Activated naive CD8-positive, alpha-beta T cell (primary cell): Measurements from ENCODE around the gene NHLRC2.

Experiments
- H3K27ac Mint-ChIP-seq: one replicate; pipeline ENCODE4 v1.8.0; 2021; ENCODE audit warnings: mixed read lengths
- H3K27me3 Mint-ChIP-seq: one replicate; pipeline ENCODE4 v1.8.0; 2021; ENCODE audit warnings: mixed read lengths
- H3K36me3 Mint-ChIP-seq: one replicate; pipeline ENCODE4 v1.8.0; 2021; ENCODE audit warnings: mixed read lengths
- H3K4me1 Mint-ChIP-seq: one replicate; pipeline ENCODE4 v1.8.0; 2021; ENCODE audit warnings: low read depth, mixed read lengths
- H3K4me3 Mint-ChIP-seq: one replicate; pipeline ENCODE4 v1.8.0; 2021; ENCODE audit warnings: mild to moderate bottlenecking, mixed read lengths
- H3K9me3 Mint-ChIP-seq: one replicate; pipeline ENCODE4 v1.8.0; 2021; ENCODE audit warnings: low read depth, mixed read lengths

The NHLRC2 gene

GRCh38 chr10:113879691-113880090 is 25.2 kb downstream of the NHLRC2 start:
- Mint-ChIP-seq H3K4me1 (peaks cover 13% of the 10 kb centered on the region), H3K9me3 (no peaks in the 10 kb centered on the region), H3K27me3 (no peaks in the 10 kb centered on the region), H3K4me3 (no peak overlapping the region), H3K36me3 (peaks cover 26% of the 10 kb centered on the region), H3K27ac (no peak overlapping the region)

DNA sequence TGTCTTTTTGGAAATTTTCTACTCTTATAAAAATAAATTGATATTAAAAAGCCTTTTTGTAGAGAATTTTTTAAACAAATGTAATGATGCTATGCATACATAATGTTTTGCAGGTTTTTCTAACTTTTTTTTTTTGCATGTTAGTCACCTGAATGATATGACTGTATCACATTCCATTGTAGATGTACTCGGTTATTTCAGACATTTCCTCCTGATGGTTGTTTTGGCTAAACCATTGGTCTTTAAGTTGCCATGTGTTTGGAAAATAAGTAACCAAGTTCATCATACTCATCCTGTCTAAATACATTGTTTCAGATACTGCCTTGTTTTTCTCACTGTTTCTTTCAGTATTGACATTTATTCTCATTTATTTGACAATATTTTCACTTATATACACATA is 25.8 kb downstream of the NHLRC2 start:
- no peak overlapping the region for H3K27ac Mint-ChIP-seq
- peaks cover 9% of the 10 kb centered on the region for H3K4me1 Mint-ChIP-seq
- H3K27me3 Mint-ChIP-seq = no peaks in the 10 kb centered on the region
- H3K9me3 Mint-ChIP-seq = no peaks in the 10 kb centered on the region
- no peak overlapping the region for H3K4me3 Mint-ChIP-seq
- H3K36me3 Mint-ChIP-seq = peaks cover 26% of the 10 kb centered on the region

DNA sequence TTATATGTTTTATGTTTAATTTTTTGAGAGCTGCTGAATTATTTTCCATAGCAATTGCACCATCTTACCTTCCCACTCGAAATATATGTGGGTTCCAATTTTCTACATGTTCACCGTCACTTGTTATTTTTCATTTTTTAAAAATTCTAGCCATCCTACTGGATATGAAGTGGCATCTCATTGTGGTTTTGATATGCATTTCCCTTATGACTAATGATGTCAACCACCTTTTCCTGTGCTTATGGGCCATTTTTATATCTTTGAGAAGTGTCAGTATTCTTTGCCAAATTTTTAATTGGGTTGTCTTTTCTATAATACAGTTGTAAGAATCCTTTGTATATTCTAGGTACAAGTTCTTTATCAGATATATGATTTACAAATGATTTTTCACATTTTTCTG is 27.8 kb downstream of the NHLRC2 start:
- Mint-ChIP-seq H3K36me3 (peaks cover 36% of the 10 kb centered on the region), H3K9me3 (no peaks in the 10 kb centered on the region), H3K27ac (no peak overlapping the region), H3K4me3 (no peak overlapping the region), H3K27me3 (no peaks in the 10 kb centered on the region), H3K4me1 (peaks cover 9% of the 10 kb centered on the region)

DNA sequence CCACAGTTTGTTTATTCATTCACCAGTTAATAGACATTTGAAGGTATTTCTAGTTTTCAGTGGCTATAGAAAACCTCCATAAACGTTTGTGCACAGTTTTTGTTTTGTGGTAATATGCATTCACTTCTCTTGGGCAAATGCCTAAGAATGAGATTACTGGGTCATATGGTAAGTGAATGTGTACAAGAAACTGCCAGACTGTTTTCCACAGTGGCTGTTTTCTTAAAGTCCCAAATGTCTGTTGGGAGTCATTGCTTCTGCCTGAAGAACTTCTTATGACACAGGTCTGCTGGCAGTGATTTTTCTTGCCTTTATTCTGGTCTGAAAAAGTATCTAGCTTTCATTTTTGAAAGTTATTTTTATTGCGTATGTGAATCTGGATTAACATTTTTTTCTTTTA is 35.5 kb downstream of the NHLRC2 start:
- Mint-ChIP-seq H3K27me3 (no peaks in the 10 kb centered on the region), H3K4me1 (no peaks in the 10 kb centered on the region), H3K36me3 (peaks cover 27% of the 10 kb centered on the region), H3K27ac (no peak overlapping the region), H3K9me3 (no peaks in the 10 kb centered on the region), H3K4me3 (no peak overlapping the region)

- H3K36me3 Mint-ChIP-seq = peaks cover 26% of the 10 kb centered on the region
- H3K27me3 Mint-ChIP-seq = no peaks in the 10 kb centered on the region
- H3K27ac Mint-ChIP-seq = no peak overlapping the region
- no peak overlapping the region for H3K4me3 Mint-ChIP-seq
- H3K9me3 Mint-ChIP-seq = no peaks in the 10 kb centered on the region
- no peaks in the 10 kb centered on the region for H3K4me1 Mint-ChIP-seq
Observed at GRCh38 chr10:113890769-113891168, 36.3 kb downstream of the NHLRC2 start.

- Mint-ChIP-seq H3K27me3 (no peaks in the 10 kb centered on the region), H3K4me1 (no peaks in the 10 kb centered on the region), H3K9me3 (no peaks in the 10 kb centered on the region), H3K27ac (no peak overlapping the region), H3K36me3 (peaks cover 25% of the 10 kb centered on the region), H3K4me3 (no peak overlapping the region)
Observed at GRCh38 chr10:113891476-113891875, 37.0 kb downstream of the NHLRC2 start.

DNA sequence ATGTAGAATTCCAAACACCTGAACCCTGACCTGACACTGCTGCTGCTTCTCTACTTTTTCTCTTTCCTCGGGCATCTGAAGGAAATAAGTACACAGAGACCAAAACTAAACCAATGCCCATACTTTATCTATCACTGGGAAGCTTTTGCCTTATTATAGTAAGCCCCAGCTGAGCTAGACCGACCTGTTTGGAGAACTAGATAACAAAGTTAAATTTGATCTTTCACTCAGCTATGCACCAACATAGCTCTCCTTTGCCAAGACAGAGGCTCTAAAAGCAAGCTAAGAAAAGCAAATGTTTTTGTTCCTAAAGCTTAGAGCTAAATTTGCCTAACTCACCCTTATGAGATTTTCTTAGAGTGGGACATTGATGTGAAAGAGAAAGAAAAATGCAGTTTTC is 39.1 kb downstream of the NHLRC2 start:
- Mint-ChIP-seq H3K9me3 (no peaks in the 10 kb centered on the region), H3K36me3 (peaks cover 16% of the 10 kb centered on the region), H3K4me1 (no peaks in the 10 kb centered on the region), H3K27me3 (no peaks in the 10 kb centered on the region), H3K27ac (no peak overlapping the region), H3K4me3 (no peak overlapping the region)

DNA sequence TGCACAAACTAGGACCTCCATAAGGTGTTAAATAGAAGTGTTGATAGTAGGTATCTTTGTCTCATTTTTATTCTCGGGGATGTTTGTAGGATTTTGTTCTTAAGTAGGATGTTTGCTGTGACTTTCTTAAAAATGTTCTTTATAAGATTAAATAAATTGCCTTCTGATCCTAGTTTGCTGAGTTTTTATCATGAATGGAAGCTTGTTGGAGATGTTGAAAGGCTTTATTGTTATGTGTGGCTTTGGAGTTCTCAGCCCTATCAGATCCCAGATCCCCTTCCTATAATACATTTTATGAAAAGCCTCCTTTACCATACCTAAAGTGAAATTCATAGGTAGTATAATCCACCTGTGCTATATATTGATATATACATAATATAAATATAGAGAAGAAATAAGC is 40.1 kb downstream of the NHLRC2 start:
- Mint-ChIP-seq H3K27me3 (no peaks in the 10 kb centered on the region), H3K27ac (no peak overlapping the region), H3K4me1 (no peaks in the 10 kb centered on the region), H3K4me3 (no peak overlapping the region), H3K36me3 (peaks cover 16% of the 10 kb centered on the region), H3K9me3 (no peaks in the 10 kb centered on the region)

GRCh38 chr10:113895018-113895417 is 40.6 kb downstream of the NHLRC2 start:
- no peak overlapping the region for H3K27ac Mint-ChIP-seq
- H3K4me3 Mint-ChIP-seq = no peak overlapping the region
- no peaks in the 10 kb centered on the region for H3K9me3 Mint-ChIP-seq
- no peaks in the 10 kb centered on the region for H3K27me3 Mint-ChIP-seq
- H3K4me1 Mint-ChIP-seq = no peaks in the 10 kb centered on the region
- H3K36me3 Mint-ChIP-seq = peaks cover 15% of the 10 kb centered on the region

GRCh38 chr10:113897693-113898618 is 43.5 kb downstream of the NHLRC2 start:
- no peak overlapping the region for H3K4me3 Mint-ChIP-seq
- H3K27me3 Mint-ChIP-seq = no peaks in the 10 kb centered on the region
- peaks cover 17% of the 10 kb centered on the region for H3K36me3 Mint-ChIP-seq
- no peak overlapping the region for H3K27ac Mint-ChIP-seq
- no peaks in the 10 kb centered on the region for H3K4me1 Mint-ChIP-seq
- H3K9me3 Mint-ChIP-seq = no peaks in the 10 kb centered on the region

- Mint-ChIP-seq H3K27me3 (no peaks in the 10 kb centered on the region), H3K4me3 (no peak overlapping the region), H3K27ac (no peak overlapping the region), H3K9me3 (no peaks in the 10 kb centered on the region), H3K36me3 (peaks cover 12% of the 10 kb centered on the region), H3K4me1 (no peaks in the 10 kb centered on the region)
Observed at GRCh38 chr10:113899952-113900598, 45.6 kb downstream of the NHLRC2 start.

GRCh38 chr10:113905756-113906155 is 51.3 kb downstream of the NHLRC2 start:
- H3K36me3 Mint-ChIP-seq = peaks cover 14% of the 10 kb centered on the region
- no peaks in the 10 kb centered on the region for H3K9me3 Mint-ChIP-seq
- H3K27ac Mint-ChIP-seq = no peak overlapping the region
- H3K4me3 Mint-ChIP-seq = no peak overlapping the region
- no peaks in the 10 kb centered on the region for H3K27me3 Mint-ChIP-seq
- no peaks in the 10 kb centered on the region for H3K4me1 Mint-ChIP-seq

DNA sequence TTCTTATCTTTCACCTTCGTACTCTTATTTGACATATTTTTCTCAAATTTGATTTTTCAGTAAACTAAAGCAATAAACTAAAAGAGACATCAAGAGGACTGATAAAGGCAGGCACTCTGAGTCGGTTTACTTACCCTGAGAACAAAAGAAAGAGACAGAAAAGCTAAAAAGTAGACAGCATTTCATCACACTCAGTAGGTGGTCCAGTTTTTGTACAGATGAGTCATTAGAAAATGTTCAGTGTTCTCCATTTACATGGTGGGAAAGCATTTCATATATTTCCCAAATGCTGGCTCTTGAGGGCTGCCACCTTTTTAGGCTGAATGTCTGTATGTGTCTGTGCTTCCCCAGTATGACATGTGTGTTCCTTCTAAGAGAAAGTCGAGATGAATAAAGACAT is 52.7 kb downstream of the NHLRC2 start:
- Mint-ChIP-seq H3K9me3 (no peaks in the 10 kb centered on the region), H3K4me3 (no peak overlapping the region), H3K27ac (no peak overlapping the region), H3K27me3 (no peaks in the 10 kb centered on the region), H3K4me1 (no peaks in the 10 kb centered on the region), H3K36me3 (peaks cover 11% of the 10 kb centered on the region)

DNA sequence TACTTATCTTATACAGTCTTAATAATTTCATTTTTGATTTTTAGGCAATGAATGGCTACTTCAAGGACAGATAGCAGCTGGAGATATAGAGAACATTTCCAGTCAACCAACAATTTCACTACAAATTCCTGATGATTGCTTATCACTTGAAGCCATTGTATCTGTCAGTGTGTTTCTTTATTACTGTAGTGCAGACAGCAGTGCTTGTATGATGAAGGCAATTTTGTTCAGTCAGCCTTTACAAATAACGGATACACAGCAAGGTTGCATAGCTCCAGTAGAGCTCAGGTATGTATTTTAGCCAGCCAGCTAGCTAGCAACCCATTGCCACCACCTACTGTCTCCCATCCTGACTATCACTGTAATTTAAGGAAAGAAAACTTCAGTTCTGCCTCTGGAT is 53.8 kb downstream of the NHLRC2 start:
- no peaks in the 10 kb centered on the region for H3K27me3 Mint-ChIP-seq
- H3K36me3 Mint-ChIP-seq = peaks cover 11% of the 10 kb centered on the region
- no peak overlapping the region for H3K27ac Mint-ChIP-seq
- no peaks in the 10 kb centered on the region for H3K4me1 Mint-ChIP-seq
- no peaks in the 10 kb centered on the region for H3K9me3 Mint-ChIP-seq
- H3K4me3 Mint-ChIP-seq = no peak overlapping the region

DNA sequence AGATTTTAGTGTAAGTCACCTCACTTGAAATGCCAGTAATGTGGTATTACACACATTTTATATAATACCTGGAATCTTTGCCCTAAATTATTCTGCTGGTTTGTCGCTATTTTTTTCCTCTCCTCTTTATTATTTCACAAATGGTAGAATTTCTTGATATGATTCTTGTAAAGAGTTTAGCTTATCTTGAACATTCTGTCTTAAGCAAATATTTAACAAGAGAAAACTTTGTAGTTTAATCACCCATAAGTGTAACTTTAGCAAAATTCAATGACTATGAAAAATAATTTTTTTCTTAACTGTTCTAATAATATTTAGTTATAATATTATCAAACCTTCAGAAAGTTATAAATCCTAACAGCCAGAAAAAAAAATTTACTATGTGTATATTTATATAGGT is 56.7 kb downstream of the NHLRC2 start:
- H3K27me3 Mint-ChIP-seq = no peaks in the 10 kb centered on the region
- no peaks in the 10 kb centered on the region for H3K9me3 Mint-ChIP-seq

More for the DNA sequence above, 56.7 kb downstream of the NHLRC2 start:
- Mint-ChIP-seq H3K36me3 (peaks cover 7% of the 10 kb centered on the region), H3K4me3 (no peak overlapping the region), H3K27ac (no peak overlapping the region), H3K4me1 (no peaks in the 10 kb centered on the region)
